Aorta (tissue), 5 donors: ENCODE measurements around the gene GATA3. TPM values are rescaled to one million over a fixed set of nuclear protein-coding genes. Genes with fewer than 3 reads are reported as not detected.

Source experiments
- ATAC-seq: fragments of 200-7000 bp; cut with Tn5 transposase; one replicate; pipeline ENCODE4 v1.9.1; 2022; ENCODE audit warnings: moderate library complexity; ENCODE audit not compliant: low FRiP score
- DNase-seq, 2 donors: peaks; one replicate each; pipeline ENCODE4 v3.0.0-alpha.2; 2020
- H3K27ac ChIP-seq, 2 donors: one replicate each; pipeline ENCODE4 v1.5.1; 2013; ENCODE audit warnings: low read length in 2 of 2, mild to moderate bottlenecking in 2 of 2, moderate library complexity in 2 of 2, control low read depth in 1 of 2, inconsistent platforms in 1 of 2, low read depth in 1 of 2
- H3K27me3 ChIP-seq, 2 donors: one replicate each; pipeline ENCODE4 v1.6.1; 2013; ENCODE audit warnings: control low read depth in 1 of 2, low read length in 1 of 2, mild to moderate bottlenecking in 1 of 2, moderate library complexity in 1 of 2; ENCODE audit not compliant: insufficient read depth in 2 of 2, control insufficient read depth in 1 of 2
- H3K36me3 ChIP-seq, 2 donors: one replicate each; pipeline ENCODE4 v1.6.1; 2013; ENCODE audit warnings: control low read depth in 1 of 2, low read length in 1 of 2, mild to moderate bottlenecking in 1 of 2; ENCODE audit not compliant: insufficient read depth in 2 of 2, control insufficient read depth in 1 of 2
- H3K4me1 ChIP-seq, 2 donors: one replicate each; pipeline ENCODE4 v1.6.1; 2013; ENCODE audit warnings: low read length in 2 of 2, control low read depth in 1 of 2, mild to moderate bottlenecking in 1 of 2, moderate library complexity in 1 of 2; ENCODE audit not compliant: insufficient read depth in 2 of 2, control insufficient read depth in 1 of 2
- H3K4me3 ChIP-seq, 2 donors: one replicate each; pipeline ENCODE4 v1.5.1; 2013; ENCODE audit warnings: low read length in 2 of 2, control low read depth in 1 of 2, mild to moderate bottlenecking in 1 of 2
- H3K9me3 ChIP-seq: one replicate; pipeline ENCODE4 v1.6.1; 2013; ENCODE audit warnings: mild to moderate bottlenecking, low read length; ENCODE audit not compliant: control insufficient read depth
- WGBS, 2 donors: extraction: QIAGEN DNeasy Blood & Tissue Kit; methylation state at CpG; one replicate each; pipeline ENCODE4 v1.1.7; 2013; 5-methylcytosine and 5-hydroxymethylcytosine counted together
- intact Hi-C, 2 donors: fragments of 100-400 bp; cut with DNase I; formaldehyde crosslinking; loops; one replicate each; pipeline versions ENCODE4 v1.14.2 to v1.15.0; 2022
- polyA plus RNA-seq, 2 donors: library from polyadenylated mRNA; stranded (reverse); fragments of 200-250 nt; gene quantifications; one replicate each; pipeline ENCODE4 v1.2.3, GENCODE V29; 2013
- total RNA-seq, 2 donors: library from RNA; stranded (reverse); fragmentation: NEBNext Ultra II Directional; extraction: Animal tissue kit (Norgen Biotek cat#: 25700); gene quantifications; one replicate each; pipeline ENCODE4 v1.2.1, GENCODE V29; 2021
- donor health status: healthy with polysubstance abuse.
- donor health status: Bipolar disorder and iron deficiency.
- donor health status: DM: no; HTN: no; CAD: no.
- donor health status: DM: no; HTN: no; CAD: no.
- donor health status: DM: yes; HTN: yes; CAD: no.

GATA3 gene
- total and polyA plus RNA-seq, 4 donors: 0.78 to 2.0 (median 1.4) TPM; not detected in 1

- H3K27ac ChIP-seq: no peak overlapping the region
- 71 to 78% methylated on average over 2 of the region's 2 CpGs for WGBS, 2 donors
- ATAC-seq (no peak), DNase-seq (no peak)
- no peaks in the 10 kb centered on the region for H3K36me3 ChIP-seq
- H3K9me3 ChIP-seq: peaks cover 2% of the 10 kb centered on the region
- intact Hi-C loops: no loop called here
- H3K27me3 ChIP-seq: no peaks in the 10 kb centered on the region
- H3K4me1 ChIP-seq: no peaks in the 10 kb centered on the region
- H3K4me3 ChIP-seq: no peak overlapping the region
These were observed 37.9 kb downstream of the GATA3 start for GRCh38 chr10:8092428-8092827.

- H3K27me3 ChIP-seq: no peaks in the 10 kb centered on the region
- WGBS, 2 donors: 50 to 53% methylated on average over 14 of the region's 14 CpGs
- H3K27ac ChIP-seq: no peak overlapping the region
- H3K4me3 ChIP-seq: no peak overlapping the region
- intact Hi-C loops: no loop called here
- H3K9me3 ChIP-seq: peaks cover 2% of the 10 kb centered on the region
- ATAC-seq (no peak), DNase-seq (no peak)
- no peaks in the 10 kb centered on the region for H3K4me1 ChIP-seq
- H3K36me3 ChIP-seq: no peaks in the 10 kb centered on the region
These were observed 41.5 kb downstream of the GATA3 start for GRCh38 chr10:8095959-8096358.

GRCh38 chr10:8096931-8097330 lies 42.4 kb downstream of the GATA3 start:
- DNase-seq: no peak
- Histone ChIP-seq H3K27me3 (no peaks in the 10 kb centered on the region), H3K27ac (no peak overlapping the region), H3K4me1 (no peaks in the 10 kb centered on the region), H3K36me3 (no peaks in the 10 kb centered on the region), H3K4me3 (no peak overlapping the region), H3K9me3 (peaks cover 2% of the 10 kb centered on the region)
- intact Hi-C loops: no loop called here
- no peak for ATAC-seq
- WGBS, 2 donors: 94% methylated on average over 5 of the region's 5 CpGs

DNA sequence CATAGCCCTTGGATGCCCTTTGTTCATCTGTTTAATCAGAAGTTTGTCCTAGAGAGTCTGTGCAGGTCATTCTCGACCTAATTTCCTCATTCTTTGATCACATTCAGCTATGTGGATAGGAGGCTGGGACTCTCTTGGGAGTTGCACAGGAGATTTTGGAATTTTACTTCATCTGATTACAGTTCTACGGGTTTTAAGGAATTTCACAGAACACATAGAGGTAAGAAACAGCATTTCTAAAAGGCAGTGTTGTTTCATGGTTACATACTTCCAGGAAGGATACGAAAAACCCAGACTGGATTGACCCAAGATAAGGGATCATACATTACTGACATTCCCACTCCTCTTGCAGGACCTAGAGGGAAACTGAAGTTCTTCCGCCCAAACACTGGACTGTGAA lies 45.9 kb downstream of the GATA3 start:
- DNase-seq (no peak), ATAC-seq (no peak)
- no peaks in the 10 kb centered on the region for H3K27me3 ChIP-seq
- H3K4me1 ChIP-seq: no peaks in the 10 kb centered on the region
- no peaks in the 10 kb centered on the region for H3K36me3 ChIP-seq
- no peak overlapping the region for H3K4me3 ChIP-seq
- intact Hi-C loops: no loop called here
- H3K9me3 ChIP-seq: peaks cover 2% of the 10 kb centered on the region
- 42 to 52% methylated on average over 4 of the region's 4 CpGs for WGBS, 2 donors
- H3K27ac ChIP-seq: no peak overlapping the region

GRCh38 chr10:8102708-8103401 lies 48.4 kb downstream of the GATA3 start:
- ATAC-seq (no peak), DNase-seq (no peak)
- Histone ChIP-seq H3K27ac (no peak overlapping the region), H3K4me3 (no peak overlapping the region), H3K4me1 (no peaks in the 10 kb centered on the region), H3K27me3 (no peaks in the 10 kb centered on the region), H3K36me3 (no peaks in the 10 kb centered on the region), H3K9me3 (no peaks in the 10 kb centered on the region)
- WGBS, 2 donors: 26 to 40% methylated on average over 10 to 13 of the region's 13 CpGs
- intact Hi-C loops: no loop called here

- Histone ChIP-seq H3K27me3 (no peaks in the 10 kb centered on the region), H3K4me1 (no peaks in the 10 kb centered on the region), H3K9me3 (no peaks in the 10 kb centered on the region), H3K36me3 (no peaks in the 10 kb centered on the region), H3K27ac (no peak overlapping the region), H3K4me3 (no peak overlapping the region)
- intact Hi-C loops: no loop called here
- 62% methylated on average over 8 of the region's 8 CpGs for WGBS, 2 donors
- no peak for DNase-seq
- ATAC-seq: no peak
These were observed 49.1 kb downstream of the GATA3 start for GRCh38 chr10:8103543-8103942.

- ATAC-seq (no peak), DNase-seq (no peak)
- Histone ChIP-seq H3K36me3 (no peaks in the 10 kb centered on the region), H3K27me3 (no peaks in the 10 kb centered on the region), H3K4me3 (no peak overlapping the region), H3K9me3 (no peaks in the 10 kb centered on the region), H3K4me1 (no peaks in the 10 kb centered on the region), H3K27ac (no peak overlapping the region)
- intact Hi-C loops: no loop called here
- WGBS, 2 donors: 56 to 61% methylated on average over 3 of the region's 3 CpGs
These were observed 49.5 kb downstream of the GATA3 start for GRCh38 chr10:8104005-8104404.

GRCh38 chr10:8104721-8105120 lies 50.2 kb downstream of the GATA3 start:
- Histone ChIP-seq H3K4me3 (no peak overlapping the region), H3K4me1 (no peaks in the 10 kb centered on the region), H3K36me3 (no peaks in the 10 kb centered on the region), H3K9me3 (no peaks in the 10 kb centered on the region), H3K27ac (no peak overlapping the region), H3K27me3 (no peaks in the 10 kb centered on the region)
- no peak for ATAC-seq
- intact Hi-C loops: no loop called here
- DNase-seq: no peak
- WGBS, 2 donors: 46 to 53% methylated on average over 7 of the region's 7 CpGs

DNA sequence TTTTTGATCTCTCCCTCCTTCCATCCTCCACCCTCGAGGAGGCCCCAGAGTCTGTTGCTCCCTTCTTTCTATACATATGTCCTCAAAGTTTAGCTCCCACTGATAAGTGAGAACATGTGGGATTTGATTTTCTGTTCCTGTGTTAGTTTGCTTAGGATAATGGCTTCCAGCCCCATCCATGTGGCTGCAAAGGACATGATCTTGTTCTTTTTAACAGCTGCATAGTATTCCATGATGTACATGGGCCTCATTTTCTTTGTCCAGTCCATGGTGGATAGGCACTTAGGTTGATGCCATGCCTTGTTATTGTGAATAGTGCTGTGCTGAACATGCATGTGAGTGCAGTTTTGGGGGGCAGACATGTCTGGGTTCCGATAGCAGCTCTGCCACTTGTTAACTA lies 51.4 kb downstream of the GATA3 start:
- DNase-seq: no peak
- H3K4me1 ChIP-seq: no peaks in the 10 kb centered on the region
- H3K4me3 ChIP-seq: no peak overlapping the region
- ATAC-seq: no peak
- intact Hi-C loops: no loop called here
- no peaks in the 10 kb centered on the region for H3K36me3 ChIP-seq
- no peaks in the 10 kb centered on the region for H3K9me3 ChIP-seq
- no peak overlapping the region for H3K27ac ChIP-seq
- WGBS, 2 donors: 88% methylated on average over 2 of the region's 2 CpGs
- H3K27me3 ChIP-seq: no peaks in the 10 kb centered on the region
